Measurements from ENCODE around the gene C16orf78.

C16orf78 gene

GRCh38 chr16:49340466-49340865, 33.1 kb upstream of the C16orf78 start:
- Histone ChIP-seq H3K36me3 (ENCODE audit: control insufficient read depth, insufficient read depth, low read length) (no peaks in the 10 kb centered on the region), H3K4me3 (ENCODE audit: low read depth, low read length) (no peak overlapping the region), H3K9me3 (ENCODE audit: control insufficient read depth, insufficient read depth, low read length) (no peaks in the 10 kb centered on the region), H3K27ac (ENCODE audit: low read depth, low read length) (no peak overlapping the region), H3K9ac (ENCODE audit: low read depth, low read length) (no peak overlapping the region), H3K27me3 (ENCODE audit: control insufficient read depth, insufficient read depth, low read length) (no peaks in the 10 kb centered on the region), H3K4me1 (ENCODE audit: control insufficient read depth, insufficient read depth, low read length) (no peaks in the 10 kb centered on the region)

GRCh38 chr16:49341706-49342105, 31.9 kb upstream of the C16orf78 start:
- H3K4me1 ChIP-seq (ENCODE audit: control insufficient read depth, insufficient read depth, low read length): no peaks in the 10 kb centered on the region
- no peak overlapping the region for H3K27ac ChIP-seq (ENCODE audit: low read depth, low read length)
- H3K9ac ChIP-seq (ENCODE audit: low read depth, low read length): no peak overlapping the region
- no peaks in the 10 kb centered on the region for H3K36me3 ChIP-seq (ENCODE audit: control insufficient read depth, insufficient read depth, low read length)
- H3K9me3 ChIP-seq (ENCODE audit: control insufficient read depth, insufficient read depth, low read length): no peaks in the 10 kb centered on the region
- H3K4me3 ChIP-seq (ENCODE audit: low read depth, low read length): no peak overlapping the region
- no peaks in the 10 kb centered on the region for H3K27me3 ChIP-seq (ENCODE audit: control insufficient read depth, insufficient read depth, low read length)

- H3K27ac ChIP-seq (ENCODE audit: low read depth, low read length): no peak overlapping the region
- no peak overlapping the region for H3K9ac ChIP-seq (ENCODE audit: low read depth, low read length)
- H3K4me3 ChIP-seq (ENCODE audit: low read depth, low read length): no peak overlapping the region
- H3K36me3 ChIP-seq (ENCODE audit: control insufficient read depth, insufficient read depth, low read length): no peaks in the 10 kb centered on the region
- no peaks in the 10 kb centered on the region for H3K27me3 ChIP-seq (ENCODE audit: control insufficient read depth, insufficient read depth, low read length)
- no peaks in the 10 kb centered on the region for H3K9me3 ChIP-seq (ENCODE audit: control insufficient read depth, insufficient read depth, low read length)
- H3K4me1 ChIP-seq (ENCODE audit: control insufficient read depth, insufficient read depth, low read length): no peaks in the 10 kb centered on the region
Observed at GRCh38 chr16:49342336-49343265, 31.0 kb upstream of the C16orf78 start.

GRCh38 chr16:49343291-49343690, 30.3 kb upstream of the C16orf78 start:
- Histone ChIP-seq H3K4me3 (ENCODE audit: low read depth, low read length) (no peak overlapping the region), H3K9me3 (ENCODE audit: control insufficient read depth, insufficient read depth, low read length) (no peaks in the 10 kb centered on the region), H3K4me1 (ENCODE audit: control insufficient read depth, insufficient read depth, low read length) (no peaks in the 10 kb centered on the region), H3K27ac (ENCODE audit: low read depth, low read length) (no peak overlapping the region), H3K9ac (ENCODE audit: low read depth, low read length) (no peak overlapping the region), H3K36me3 (ENCODE audit: control insufficient read depth, insufficient read depth, low read length) (no peaks in the 10 kb centered on the region), H3K27me3 (ENCODE audit: control insufficient read depth, insufficient read depth, low read length) (no peaks in the 10 kb centered on the region)

- Histone ChIP-seq H3K27ac (ENCODE audit: low read depth, low read length) (no peak overlapping the region), H3K4me1 (ENCODE audit: control insufficient read depth, insufficient read depth, low read length) (no peaks in the 10 kb centered on the region), H3K4me3 (ENCODE audit: low read depth, low read length) (no peak overlapping the region), H3K36me3 (ENCODE audit: control insufficient read depth, insufficient read depth, low read length) (no peaks in the 10 kb centered on the region), H3K27me3 (ENCODE audit: control insufficient read depth, insufficient read depth, low read length) (no peaks in the 10 kb centered on the region), H3K9me3 (ENCODE audit: control insufficient read depth, insufficient read depth, low read length) (no peaks in the 10 kb centered on the region), H3K9ac (ENCODE audit: low read depth, low read length) (no peak overlapping the region)
Observed at GRCh38 chr16:49344401-49344800, 29.2 kb upstream of the C16orf78 start.

GRCh38 chr16:49345829-49346228, 27.8 kb upstream of the C16orf78 start:
- Histone ChIP-seq H3K27me3 (ENCODE audit: control insufficient read depth, insufficient read depth, low read length) (no peaks in the 10 kb centered on the region), H3K4me1 (ENCODE audit: control insufficient read depth, insufficient read depth, low read length) (peaks cover 3% of the 10 kb centered on the region; the same call in 1 of the 2 replicates), H3K36me3 (ENCODE audit: control insufficient read depth, insufficient read depth, low read length) (no peaks in the 10 kb centered on the region), H3K9me3 (ENCODE audit: control insufficient read depth, insufficient read depth, low read length) (no peaks in the 10 kb centered on the region), H3K9ac (ENCODE audit: low read depth, low read length) (no peak overlapping the region), H3K4me3 (ENCODE audit: low read depth, low read length) (no peak overlapping the region), H3K27ac (ENCODE audit: low read depth, low read length) (no peak overlapping the region)

GRCh38 chr16:49346459-49346858, 27.1 kb upstream of the C16orf78 start:
- Histone ChIP-seq H3K9me3 (ENCODE audit: control insufficient read depth, insufficient read depth, low read length) (no peaks in the 10 kb centered on the region), H3K27me3 (ENCODE audit: control insufficient read depth, insufficient read depth, low read length) (no peaks in the 10 kb centered on the region), H3K36me3 (ENCODE audit: control insufficient read depth, insufficient read depth, low read length) (no peaks in the 10 kb centered on the region), H3K27ac (ENCODE audit: low read depth, low read length) (no peak overlapping the region), H3K4me3 (ENCODE audit: low read depth, low read length) (no peak overlapping the region), H3K4me1 (ENCODE audit: control insufficient read depth, insufficient read depth, low read length) (peaks cover 4% of the 10 kb centered on the region; the same call in 1 of the 2 replicates), H3K9ac (ENCODE audit: low read depth, low read length) (no peak overlapping the region)

GRCh38 chr16:49347476-49347875, 26.1 kb upstream of the C16orf78 start:
- no peaks in the 10 kb centered on the region for H3K27me3 ChIP-seq (ENCODE audit: control insufficient read depth, insufficient read depth, low read length)
- peaks cover 4% of the 10 kb centered on the region; the same call in 1 of the 2 replicates for H3K4me1 ChIP-seq (ENCODE audit: control insufficient read depth, insufficient read depth, low read length)
- H3K36me3 ChIP-seq (ENCODE audit: control insufficient read depth, insufficient read depth, low read length): no peaks in the 10 kb centered on the region
- no peak overlapping the region for H3K9ac ChIP-seq (ENCODE audit: low read depth, low read length)
- no peak overlapping the region for H3K27ac ChIP-seq (ENCODE audit: low read depth, low read length)
- no peaks in the 10 kb centered on the region for H3K9me3 ChIP-seq (ENCODE audit: control insufficient read depth, insufficient read depth, low read length)
- H3K4me3 ChIP-seq (ENCODE audit: low read depth, low read length): no peak overlapping the region

- Histone ChIP-seq H3K4me1 (ENCODE audit: control insufficient read depth, insufficient read depth, low read length) (peaks cover 4% of the 10 kb centered on the region; the same call in 1 of the 2 replicates), H3K27ac (ENCODE audit: low read depth, low read length) (no peak overlapping the region), H3K9me3 (ENCODE audit: control insufficient read depth, insufficient read depth, low read length) (no peaks in the 10 kb centered on the region), H3K27me3 (ENCODE audit: control insufficient read depth, insufficient read depth, low read length) (no peaks in the 10 kb centered on the region), H3K36me3 (ENCODE audit: control insufficient read depth, insufficient read depth, low read length) (no peaks in the 10 kb centered on the region), H3K4me3 (ENCODE audit: low read depth, low read length) (no peak overlapping the region), H3K9ac (ENCODE audit: low read depth, low read length) (no peak overlapping the region)
Observed at GRCh38 chr16:49348408-49349176, 25.0 kb upstream of the C16orf78 start.

- no peaks in the 10 kb centered on the region for H3K27me3 ChIP-seq (ENCODE audit: control insufficient read depth, insufficient read depth, low read length)
- no peak overlapping the region for H3K4me3 ChIP-seq (ENCODE audit: low read depth, low read length)
- no peak overlapping the region for H3K27ac ChIP-seq (ENCODE audit: low read depth, low read length)
- no peaks in the 10 kb centered on the region for H3K36me3 ChIP-seq (ENCODE audit: control insufficient read depth, insufficient read depth, low read length)
- peaks cover 4% of the 10 kb centered on the region; the same call in 1 of the 2 replicates for H3K4me1 ChIP-seq (ENCODE audit: control insufficient read depth, insufficient read depth, low read length)
- H3K9me3 ChIP-seq (ENCODE audit: control insufficient read depth, insufficient read depth, low read length): no peaks in the 10 kb centered on the region
- no peak overlapping the region for H3K9ac ChIP-seq (ENCODE audit: low read depth, low read length)
Observed at GRCh38 chr16:49349446-49350168, 24.0 kb upstream of the C16orf78 start.

Data from HUES48 (cell line).